Heart left ventricle (tissue), 16 donors: ENCODE data around the gene DDX42. TPM values are rescaled to one million over a fixed set of nuclear protein-coding genes. Genes with fewer than 3 reads are reported as not detected.
"Not testable (repeated sequence)": the region's sequence is repeated elsewhere in the genome, so short reads cannot be mapped to it uniquely, and the experiment has no call there.

ENCODE experiments used
- ATAC-seq, 4 donors: fragments of 200-7000 bp; cut with Tn5 transposase; one replicate each; pipeline ENCODE4 v1.9.1; 2020 to 2022; ENCODE audit warnings: moderate library complexity in 4 of 4, mild to moderate bottlenecking in 3 of 4, moderate number of reproducible peaks in 1 of 4
- DNase-seq, 5 donors: peaks; one replicate each; pipeline ENCODE4 v3.0.0-alpha.2; 2020
- H3K27ac ChIP-seq, 12 donors: fragments of 200-600 bp; sonication (generic) in 4 of 12; one replicate each; pipeline versions ENCODE4 v1.5.0 to v1.8.0; 2016 to 2022; ENCODE audit warnings: mild to moderate bottlenecking in 2 of 12
- H3K27me3 ChIP-seq, 9 donors: fragments of 200-600 bp; sonication (generic) in 2 of 9; one replicate each; pipeline versions ENCODE4 v1.5.1 to v1.8.0; 2016 to 2022; ENCODE audit warnings: mild to moderate bottlenecking in 3 of 9
- H3K36me3 ChIP-seq, 9 donors: fragments of 200-600 bp; sonication (generic) in 2 of 9; one replicate each; pipeline versions ENCODE4 v1.5.0 to v1.8.0; 2018 to 2022; ENCODE audit warnings: mild to moderate bottlenecking in 2 of 9
- H3K4me1 ChIP-seq, 12 donors: fragments of 200-600 bp; sonication (generic) in 4 of 12; one replicate each; pipeline versions ENCODE4 v1.5.0 to v1.8.0; 2016 to 2022; ENCODE audit warnings: mild to moderate bottlenecking in 3 of 12
- H3K4me3 ChIP-seq, 12 donors: fragments of 200-600 bp; sonication (generic) in 4 of 12; one replicate each; pipeline versions ENCODE4 v1.5.0 to v1.8.0; 2017 to 2022; ENCODE audit warnings: mild to moderate bottlenecking in 9 of 12, moderate library complexity in 4 of 12
- H3K9me3 ChIP-seq, 12 donors: fragments of 200-600 bp; sonication (generic) in 4 of 12; one replicate each; pipeline versions ENCODE4 v1.5.0 to v1.8.0; 2016 to 2022; ENCODE audit warnings: mild to moderate bottlenecking in 1 of 12
- CTCF ChIP-seq, 12 donors: fragments of 200-600 bp; sonication (generic) in 4 of 12; IDR thresholded peaks; one replicate each; pipeline versions ENCODE4 v1.5.0 to v1.8.0; 2018 to 2022; ENCODE audit warnings: antibody characterized with exemption in 12 of 12, mild to moderate bottlenecking in 5 of 12
- POLR2A ChIP-seq, 2 donors: fragments of 450-650 bp; IDR thresholded peaks; one replicate each; pipeline ENCODE4 v1.6.1; 2017; ENCODE audit warnings: antibody characterized with exemption in 2 of 2, mild to moderate bottlenecking in 2 of 2, moderate library complexity in 2 of 2
- WGBS, 4 donors: extraction: QIAGEN DNeasy Blood & Tissue Kit in 2 of 4; methylation state at CpG; one replicate each; pipeline versions ENCODE4 v1.1.5 to v1.1.7; 2013 to 2018; 5-methylcytosine and 5-hydroxymethylcytosine counted together
- intact Hi-C, 10 donors: fragments of 100-400 bp; cut with DNase I; formaldehyde crosslinking; loops; one replicate each; pipeline versions ENCODE4 v1.11.1 to v1.14.2; 2022
- polyA plus RNA-seq, 2 donors: library from polyadenylated mRNA; stranded (reverse); fragments of 200-250 nt; gene quantifications; one replicate each; pipeline ENCODE4 v1.2.3, GENCODE V29; 2013
- total RNA-seq, 9 donors: library from RNA; depleted of rRNA in 2 of 9; stranded (reverse); fragments of >200 nt in 2 of 9; fragmentation: NEBNext Ultra II Directional in 3 of 9; extraction: Animal tissue kit (Norgen Biotek cat#: 25700) in 3 of 9; gene quantifications; one replicate each; pipeline versions ENCODE4 v1.1.0 to v1.2.4, GENCODE V29; 2016 to 2023
- donor health status: ischemic (EF 13 %, LVEDD 7.1; RV severe dilation, severe dysfunction).
- donor health status: healthy with polysubstance abuse.
- donor health status: DM: no; HTN: yes; CAD: no.
- donor health status: DM: no; HTN: no; CAD: no.
- donor health status: ischemic (EF 25% LVEDD 6.9; RV normal size, moderate dysfunction).
- donor health status: ischemic (EF 25% LVEDD 5.7; RV mildly dilated, moderate dysfunction).
- donor health status: healthy.
- donor health status: DM: yes; HTN: yes; CAD: no.
- donor health status: ischemic (EF 35%, LVEDD 5.7; RV mildly dilated, moderate dysfunction).
- donor health status: nonischemic (EF 11% LVEDD 7.7; RV severe dilation, severe dysfunction).
- donor health status: DM: yes; HTN: yes; CAD: no.
- donor health status: PGD.
- donor health status: ischemic (EF 29% LVEDD 5.4; RV normal size, mild dysfunction).
- donor health status: nonischemic (EF 23%, LVEDD 6.1; RV moderate dilation, normal function).

Gene DDX42
- total and polyA plus RNA-seq, 11 donors = 30.1 to 75.0 (median 56.8) TPM

- H3K27ac ChIP-seq = no peak overlapping the region
Measured at GRCh38 chr17:63853260-63853659, 79.3 kb downstream of the DDX42 start.

DNA sequence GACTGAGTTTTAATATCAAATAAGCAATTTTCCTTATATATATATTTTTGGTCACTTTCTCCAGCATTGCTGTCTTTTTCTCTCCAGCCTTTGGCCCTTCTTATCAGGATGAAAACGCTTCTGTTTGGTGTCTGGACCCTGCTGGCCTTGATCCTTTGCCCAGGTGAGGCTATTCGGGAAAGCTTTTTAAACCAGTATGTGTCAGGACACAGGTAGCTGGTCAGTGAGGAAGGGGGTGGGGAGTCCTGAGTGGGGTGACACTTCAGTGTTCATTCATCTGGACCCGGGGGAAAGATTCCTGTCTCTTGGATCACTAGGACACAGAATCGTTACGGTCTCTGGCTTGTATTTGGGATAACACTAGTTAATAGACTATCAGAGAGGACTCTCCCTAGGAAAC is 80.7 kb downstream of the DDX42 start:
- 74 to 86% (median 83%) methylated on average over 5 of the region's 5 CpGs for WGBS, 4 donors
- intact Hi-C loops = no loop called here
- ATAC-seq = no peak

More at GRCh38 chr17:63853260-63853659, 79.3 kb downstream of the DDX42 start:
- Histone ChIP-seq H3K9me3 (no peaks in the 10 kb centered on the region), H3K4me1 (peaks cover 0 to 12% (median 5%) of the 10 kb centered on the region in 12 donors), H3K36me3 (no peaks in the 10 kb centered on the region), H3K27me3 (no peaks in the 10 kb centered on the region), H3K4me3 (no peak overlapping the region)
- DNase-seq (no peak), ATAC-seq (no peak)
- no peak for TF ChIP-seq POLR2A (IDR thresholded peaks at IDR 0.05)
- no peak for TF ChIP-seq CTCF (IDR thresholded peaks at IDR 0.05)
- 87 to 95% (median 92%) methylated on average over 2 of the region's 2 CpGs for WGBS, 4 donors
- intact Hi-C loops = no loop called here

DNA sequence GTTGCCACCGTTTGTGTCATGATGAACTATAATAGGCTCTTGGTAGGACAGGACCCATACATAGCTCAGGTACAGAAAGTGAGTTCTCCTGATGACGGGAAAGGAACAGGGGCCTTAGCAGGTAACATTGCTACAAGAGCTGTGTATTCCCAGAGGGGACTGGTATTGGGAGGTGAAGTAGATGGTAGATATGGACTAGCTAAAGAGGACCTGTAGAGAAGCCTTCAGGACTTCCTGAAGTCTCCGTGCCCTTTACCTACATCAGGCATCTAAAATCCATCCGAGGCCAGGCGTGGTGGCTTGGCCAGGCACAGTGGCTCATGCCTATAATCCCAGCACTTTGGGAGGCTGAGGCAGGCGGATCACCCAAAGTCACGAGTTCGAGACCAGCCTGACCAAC is 81.2 kb downstream of the DDX42 start:
- Histone ChIP-seq H3K4me1 (no peaks in the 10 kb centered on the region), H3K27me3 (no peaks in the 10 kb centered on the region), H3K4me3 (no peak overlapping the region), H3K27ac (no peak overlapping the region), H3K9me3 (no peaks in the 10 kb centered on the region), H3K36me3 (no peaks in the 10 kb centered on the region)
- ATAC-seq (no peak), DNase-seq (no peak)
- WGBS, 4 donors = 85 to 92% (median 90%) methylated on average over 5 to 8 of the region's 8 CpGs
- TF ChIP-seq CTCF (IDR thresholded peaks at IDR 0.05) (no peak), POLR2A (IDR thresholded peaks at IDR 0.05) (no peak)
- intact Hi-C loops = no loop called here

More for the DNA sequence above, 80.7 kb downstream of the DDX42 start:
- no peaks in the 10 kb centered on the region for H3K4me1 ChIP-seq
- no peak overlapping the region for H3K27ac ChIP-seq
- no peaks in the 10 kb centered on the region for H3K9me3 ChIP-seq
- no peaks in the 10 kb centered on the region for H3K36me3 ChIP-seq
- no peak for DNase-seq
- H3K4me3 ChIP-seq = no peak overlapping the region
- no peak for TF ChIP-seq CTCF (IDR thresholded peaks at IDR 0.05)
- no peak for TF ChIP-seq POLR2A (IDR thresholded peaks at IDR 0.05)
- H3K27me3 ChIP-seq = no peaks in the 10 kb centered on the region

DNA sequence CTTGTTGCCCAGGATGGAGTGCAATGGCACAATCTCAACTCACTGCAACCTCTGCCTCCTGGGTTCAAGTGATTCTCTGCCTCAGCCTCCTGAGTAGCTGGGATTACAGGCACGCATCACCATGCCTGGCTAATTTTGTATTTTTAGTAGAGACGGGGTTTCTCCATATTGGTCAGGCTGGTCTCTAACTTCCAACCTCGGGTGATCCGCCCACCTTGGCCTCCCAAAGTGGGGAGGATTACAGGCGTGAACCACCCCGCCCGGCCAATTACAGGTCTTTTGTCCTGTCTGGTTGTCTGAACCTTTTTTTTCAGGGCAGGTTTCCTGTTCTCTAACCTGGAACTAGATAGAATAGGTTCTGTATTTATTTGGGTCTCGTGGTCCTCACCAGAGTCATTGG is 82.5 kb downstream of the DDX42 start:
- DNase-seq, intact Hi-C loops: not testable (repeated sequence)
- WGBS, 4 donors = 91 to 93% (median 93%) methylated on average over 8 of the region's 8 CpGs

DNA sequence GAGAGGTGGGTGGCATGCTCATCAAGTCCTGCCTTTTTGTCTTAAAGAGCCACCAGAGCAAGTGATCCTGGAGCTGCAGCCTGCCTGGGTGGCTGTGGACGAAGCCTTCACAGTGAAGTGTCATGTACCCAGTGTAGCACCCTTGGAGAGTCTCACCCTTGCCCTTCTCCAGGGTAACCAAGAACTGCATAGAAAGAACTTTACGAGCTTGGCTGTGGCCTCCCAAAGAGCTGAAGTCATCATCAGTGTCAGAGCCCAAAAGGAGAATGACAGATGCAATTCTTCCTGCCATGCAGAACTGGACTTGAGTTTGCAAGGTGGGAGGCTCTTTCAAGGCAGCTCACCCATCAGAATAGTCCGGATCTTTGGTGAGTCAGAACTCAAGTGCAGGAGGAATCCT is 85.3 kb downstream of the DDX42 start:
- no peak for ATAC-seq
- no peak for DNase-seq

More for the DNA sequence above, 82.5 kb downstream of the DDX42 start:
- not testable (repeated sequence) for H3K27me3 ChIP-seq, H3K36me3 ChIP-seq, ATAC-seq, H3K4me1 ChIP-seq, H3K27ac ChIP-seq, H3K4me3 ChIP-seq, H3K9me3 ChIP-seq

GRCh38 chr17:63866625-63867024 is 92.7 kb downstream of the DDX42 start:
- H3K9me3 ChIP-seq, DNase-seq, H3K4me3 ChIP-seq, H3K27ac ChIP-seq, H3K27me3 ChIP-seq, H3K36me3 ChIP-seq, H3K4me1 ChIP-seq, intact Hi-C loops: not testable (repeated sequence)
- 77 to 85% (median 80%) methylated on average over 7 of the region's 7 CpGs for WGBS, 4 donors
- ATAC-seq = peak in 2 of 4 donors; percentile 42 to 58

More for the DNA sequence above, 85.3 kb downstream of the DDX42 start:
- whole genome bisulfite sequencing, 4 donors = 86 to 100% (median 88%) methylated on average over 2 to 3 of the region's 3 CpGs
- TF ChIP-seq CTCF (IDR thresholded peaks at IDR 0.05) (no peak), POLR2A (IDR thresholded peaks at IDR 0.05) (no peak)
- intact Hi-C loops = no loop called here
- no peaks in the 10 kb centered on the region for H3K27me3 ChIP-seq
- no peaks in the 10 kb centered on the region for H3K36me3 ChIP-seq
- H3K9me3 ChIP-seq = no peaks in the 10 kb centered on the region
- H3K4me3 ChIP-seq = no peak overlapping the region
- H3K4me1 ChIP-seq = no peaks in the 10 kb centered on the region
- H3K27ac ChIP-seq = no peak overlapping the region
